H1 (cell line): ENCODE results near the gene DYNLRB1.

Source experiments
- EP300 ChIP-seq, 2 experiments: IDR thresholded peaks; 1 replicate in 1 of 2; 2 replicates in 1 of 2; pipeline ENCODE4 v1.6.1; 2011 to 2012; ENCODE audit warnings: low read depth in 2 of 2, low read length in 2 of 2, mild to moderate bottlenecking in 2 of 2, borderline replicate concordance in 1 of 2, inconsistent platforms in 1 of 2, moderate library complexity in 1 of 2
- GABPA ChIP-seq: IDR thresholded peaks from 2 replicates; pipeline ENCODE4 v1.6.1; 2011; ENCODE audit warnings: mild to moderate bottlenecking, low read length, moderate library complexity, borderline replicate concordance; ENCODE audit not compliant: insufficient read depth
- KDM1A ChIP-seq: fragments of 200-600, 300-600 bp; sonication (generic); IDR thresholded peaks from 2 replicates; pipeline ENCODE4 v1.7.1; 2016; ENCODE audit warnings: mild to moderate bottlenecking, low read length, borderline replicate concordance
- POLR2A ChIP-seq, 2 experiments: IDR thresholded peaks; 1 replicate in 1 of 2; 2 replicates in 1 of 2; pipeline ENCODE4 v1.6.1; 2011; ENCODE audit warnings: low read depth in 2 of 2, low read length in 2 of 2, mild to moderate bottlenecking in 2 of 2; ENCODE audit errors: control extremely low read depth in 1 of 2
- RAD21 ChIP-seq, 2 experiments: IDR thresholded peaks in 1 of 2; conservative IDR thresholded peaks in 1 of 2; 2 replicates each; pipeline ENCODE4 v1.6.1; 2011; ENCODE audit warnings: low read depth in 2 of 2, low read length in 2 of 2, improper control_type of control experiment in 1 of 2, inconsistent platforms in 1 of 2, mild to moderate bottlenecking in 1 of 2, moderate library complexity in 1 of 2
- RNF2 ChIP-seq: fragments of 200-900, 300-1000 bp; sonication (generic); IDR thresholded peaks from 2 replicates; pipeline ENCODE4 v1.7.1; 2016; ENCODE audit warnings: borderline replicate concordance, low read depth, mild to moderate bottlenecking, antibody characterized with exemption, low read length; ENCODE audit not compliant: poor library complexity, severe bottlenecking; ENCODE audit errors: missing control alignments
- RXRA ChIP-seq: IDR thresholded peaks from 2 replicates; pipeline ENCODE4 v1.6.1; 2011; ENCODE audit warnings: low read depth, mild to moderate bottlenecking, low read length, moderate library complexity; ENCODE audit not compliant: insufficient read depth
- TF ChIP-seq, protein P1 (sequence below), 3 experiments: IDR thresholded peaks; 1 replicate in 2 of 3; 2 replicates in 1 of 3; pipeline versions ENCODE4 v1.5.1 to v1.6.1; 2011; ENCODE audit warnings: low read length in 3 of 3, mild to moderate bottlenecking in 3 of 3, inconsistent platforms in 2 of 3, low read depth in 1 of 3, moderate library complexity in 1 of 3; ENCODE audit not compliant: insufficient read depth in 1 of 3; ENCODE audit errors: control extremely low read depth in 1 of 3
- TF ChIP-seq, protein P2 (sequence below): IDR thresholded peaks from 2 replicates; pipeline ENCODE4 v1.6.1; 2011; ENCODE audit warnings: low read length, improper control_type of control experiment

DNA sequence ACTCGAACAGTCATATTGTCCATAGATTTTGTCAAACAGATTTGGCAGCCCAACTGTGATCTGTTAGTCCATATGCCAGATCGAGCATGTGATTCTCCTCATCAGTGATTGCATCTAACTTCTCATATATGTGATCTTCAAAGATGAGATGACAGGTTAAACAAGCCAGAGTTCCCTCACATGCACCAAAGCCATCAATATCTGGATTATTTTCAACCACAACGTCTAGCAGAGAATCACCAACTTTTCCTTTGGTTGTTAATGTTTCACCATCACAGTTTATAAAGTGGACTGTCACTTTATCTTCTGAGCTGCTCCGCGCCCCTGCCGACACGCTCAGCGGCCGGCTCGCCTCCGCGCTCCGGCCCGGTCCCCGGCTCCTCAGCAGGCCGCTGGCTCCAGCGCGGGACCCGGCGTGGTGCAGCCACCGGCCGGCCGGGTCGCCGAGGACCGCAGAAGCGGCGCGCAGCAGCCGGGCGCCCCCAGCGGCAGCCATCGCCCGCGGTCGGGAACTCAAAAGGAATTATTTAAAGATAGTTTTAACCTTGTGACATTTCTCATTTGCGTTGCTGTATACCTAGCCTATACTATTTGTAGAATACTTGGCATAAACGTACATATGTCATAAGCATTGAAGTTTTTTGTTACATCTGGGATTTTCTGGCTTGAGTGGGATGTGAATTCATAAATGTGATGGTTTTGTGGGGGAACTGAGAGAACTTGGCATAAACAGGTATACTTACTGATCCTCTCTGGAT lies 40.1 kb upstream of the DYNLRB1 start:
- TF ChIP-seq, protein P1, sequence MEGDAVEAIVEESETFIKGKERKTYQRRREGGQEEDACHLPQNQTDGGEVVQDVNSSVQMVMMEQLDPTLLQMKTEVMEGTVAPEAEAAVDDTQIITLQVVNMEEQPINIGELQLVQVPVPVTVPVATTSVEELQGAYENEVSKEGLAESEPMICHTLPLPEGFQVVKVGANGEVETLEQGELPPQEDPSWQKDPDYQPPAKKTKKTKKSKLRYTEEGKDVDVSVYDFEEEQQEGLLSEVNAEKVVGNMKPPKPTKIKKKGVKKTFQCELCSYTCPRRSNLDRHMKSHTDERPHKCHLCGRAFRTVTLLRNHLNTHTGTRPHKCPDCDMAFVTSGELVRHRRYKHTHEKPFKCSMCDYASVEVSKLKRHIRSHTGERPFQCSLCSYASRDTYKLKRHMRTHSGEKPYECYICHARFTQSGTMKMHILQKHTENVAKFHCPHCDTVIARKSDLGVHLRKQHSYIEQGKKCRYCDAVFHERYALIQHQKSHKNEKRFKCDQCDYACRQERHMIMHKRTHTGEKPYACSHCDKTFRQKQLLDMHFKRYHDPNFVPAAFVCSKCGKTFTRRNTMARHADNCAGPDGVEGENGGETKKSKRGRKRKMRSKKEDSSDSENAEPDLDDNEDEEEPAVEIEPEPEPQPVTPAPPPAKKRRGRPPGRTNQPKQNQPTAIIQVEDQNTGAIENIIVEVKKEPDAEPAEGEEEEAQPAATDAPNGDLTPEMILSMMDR (IDR thresholded peaks at IDR 0.05; ENCODE audit: control extremely low read depth in 1 of 3, insufficient read depth in 1 of 3, low read depth in 1 of 3, low read length in 3 of 3), result no peak
- TF ChIP-seq, protein P2, sequence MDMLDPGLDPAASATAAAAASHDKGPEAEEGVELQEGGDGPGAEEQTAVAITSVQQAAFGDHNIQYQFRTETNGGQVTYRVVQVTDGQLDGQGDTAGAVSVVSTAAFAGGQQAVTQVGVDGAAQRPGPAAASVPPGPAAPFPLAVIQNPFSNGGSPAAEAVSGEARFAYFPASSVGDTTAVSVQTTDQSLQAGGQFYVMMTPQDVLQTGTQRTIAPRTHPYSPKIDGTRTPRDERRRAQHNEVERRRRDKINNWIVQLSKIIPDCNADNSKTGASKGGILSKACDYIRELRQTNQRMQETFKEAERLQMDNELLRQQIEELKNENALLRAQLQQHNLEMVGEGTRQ, result no peak
- no peak for TF ChIP-seq RXRA
- TF ChIP-seq RNF2, result no peak
- TF ChIP-seq RAD21 (IDR thresholded peaks at IDR 0.05 in 1 of 2, conservative IDR thresholded peaks at IDR 0.05 in 1 of 2; ENCODE audit: low read depth in 2 of 2, low read length in 2 of 2), result no peak
- TF ChIP-seq KDM1A, result no peak
- no peak for TF ChIP-seq POLR2A (IDR thresholded peaks at IDR 0.05; ENCODE audit: control extremely low read depth in 1 of 2, low read depth in 2 of 2, low read length in 2 of 2)
- TF ChIP-seq EP300 (IDR thresholded peaks at IDR 0.05; ENCODE audit: borderline replicate concordance in 1 of 2, low read depth in 2 of 2, low read length in 2 of 2), result no peak
- no peak for TF ChIP-seq GABPA
